ENCODE results near the gene CTSL. TPM values are rescaled to one million over a fixed set of nuclear protein-coding genes. Genes with fewer than 3 reads are reported as not detected.

CTSL gene
- total and polyA plus RNA-seq, 2 donors (not counting 1 experiment from before 2014, with no cell fraction given): 487 to 826 TPM

DNA sequence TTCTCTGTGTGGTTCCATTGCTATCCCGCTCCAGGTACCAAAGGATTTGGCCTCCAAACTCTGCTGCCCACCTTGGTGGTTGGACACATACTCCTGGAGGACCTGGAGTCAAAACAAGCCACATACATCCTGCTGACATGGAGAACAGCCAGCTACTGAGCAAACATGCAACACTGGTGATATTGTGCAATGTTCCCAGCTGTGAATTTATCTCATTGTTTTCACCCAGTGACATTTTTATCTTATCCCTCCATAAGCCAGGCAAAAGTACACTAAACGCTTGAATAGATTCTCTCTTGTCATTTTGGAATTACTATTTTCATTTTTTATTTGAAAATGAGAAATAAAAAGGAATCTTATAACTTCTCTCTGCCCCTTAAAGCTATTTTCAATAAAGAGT lies 11.1 kb upstream of the CTSL start:
- peaks cover 24% of the 10 kb centered on the region for H3K4me1 ChIP-seq (ENCODE audit: control insufficient read depth, extremely low read depth, insufficient read depth, low read length)
- no peak for TF ChIP-seq EZH2 (IDR thresholded peaks at IDR 0.05; ENCODE audit: low read length, missing control alignments)
- TF ChIP-seq, protein P1, sequence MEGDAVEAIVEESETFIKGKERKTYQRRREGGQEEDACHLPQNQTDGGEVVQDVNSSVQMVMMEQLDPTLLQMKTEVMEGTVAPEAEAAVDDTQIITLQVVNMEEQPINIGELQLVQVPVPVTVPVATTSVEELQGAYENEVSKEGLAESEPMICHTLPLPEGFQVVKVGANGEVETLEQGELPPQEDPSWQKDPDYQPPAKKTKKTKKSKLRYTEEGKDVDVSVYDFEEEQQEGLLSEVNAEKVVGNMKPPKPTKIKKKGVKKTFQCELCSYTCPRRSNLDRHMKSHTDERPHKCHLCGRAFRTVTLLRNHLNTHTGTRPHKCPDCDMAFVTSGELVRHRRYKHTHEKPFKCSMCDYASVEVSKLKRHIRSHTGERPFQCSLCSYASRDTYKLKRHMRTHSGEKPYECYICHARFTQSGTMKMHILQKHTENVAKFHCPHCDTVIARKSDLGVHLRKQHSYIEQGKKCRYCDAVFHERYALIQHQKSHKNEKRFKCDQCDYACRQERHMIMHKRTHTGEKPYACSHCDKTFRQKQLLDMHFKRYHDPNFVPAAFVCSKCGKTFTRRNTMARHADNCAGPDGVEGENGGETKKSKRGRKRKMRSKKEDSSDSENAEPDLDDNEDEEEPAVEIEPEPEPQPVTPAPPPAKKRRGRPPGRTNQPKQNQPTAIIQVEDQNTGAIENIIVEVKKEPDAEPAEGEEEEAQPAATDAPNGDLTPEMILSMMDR (conservative IDR thresholded peaks at IDR 0.05 in 1 of 2, IDR thresholded peaks at IDR 0.05 in 1 of 2; ENCODE audit: low read depth in 1 of 2, low read length in 2 of 2): no peak
- no peaks in the 10 kb centered on the region for H3K36me3 ChIP-seq (ENCODE audit: control insufficient read depth, insufficient read depth, low read length)
- DNase-seq (ENCODE audit: low read depth in 2 of 2): peak; percentile 79 to 93
- H3K79me2 ChIP-seq (ENCODE audit: control insufficient read depth, insufficient read depth, low read length): no peaks in the 10 kb centered on the region
- H3K9me3 ChIP-seq (ENCODE audit: control insufficient read depth, insufficient read depth, low read depth, low read length): no peaks in the 10 kb centered on the region
- no peak overlapping the region for H3K4me3 ChIP-seq (replicated peaks in 1 of 4; ENCODE audit: control extremely low read depth in 1 of 4, insufficient read depth in 1 of 4, low read depth in 3 of 4, low read length in 4 of 4)
- H4K20me1 ChIP-seq (ENCODE audit: control insufficient read depth, extremely low read depth, insufficient read depth, low read length): no peaks in the 10 kb centered on the region
- no peak overlapping the region for H3K9ac ChIP-seq (ENCODE audit: insufficient read depth, low read length)
- no peak overlapping the region for H3K4me2 ChIP-seq (ENCODE audit: extremely low read depth, insufficient read depth, low read length)
- peak overlapping the region; percentile 100 for H3K27ac ChIP-seq (ENCODE audit: insufficient read depth, low read length)
- H2AFZ ChIP-seq (ENCODE audit: low read length): no peak overlapping the region
- no peaks in the 10 kb centered on the region for H3K27me3 ChIP-seq (ENCODE audit: control insufficient read depth, insufficient read depth, low read length)

DNA sequence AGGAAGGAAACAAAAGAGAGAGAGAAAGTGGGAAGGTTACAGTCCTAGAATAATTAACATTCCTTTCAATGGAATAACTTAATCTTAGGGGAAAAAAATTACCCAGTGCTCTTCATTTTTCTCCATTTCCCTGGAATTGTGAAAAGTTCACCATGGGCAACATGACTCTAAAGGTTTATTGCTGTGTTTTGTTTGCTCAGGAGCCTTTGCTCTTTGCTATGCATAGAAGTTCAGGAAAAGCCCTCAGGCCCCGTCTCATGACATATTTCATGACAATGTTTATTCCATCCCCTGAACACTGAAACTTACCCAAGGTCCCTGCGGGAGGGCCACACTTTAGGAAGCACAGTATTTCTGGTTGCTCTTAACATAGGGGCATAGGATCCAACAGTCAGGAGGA lies 9.8 kb upstream of the CTSL start:
- H3K4me1 ChIP-seq (ENCODE audit: control insufficient read depth, extremely low read depth, insufficient read depth, low read length): peaks cover 24% of the 10 kb centered on the region
- H3K4me3 ChIP-seq (replicated peaks in 1 of 4; ENCODE audit: control extremely low read depth in 1 of 4, insufficient read depth in 1 of 4, low read depth in 3 of 4, low read length in 4 of 4): no peak overlapping the region
- no peaks in the 10 kb centered on the region for H4K20me1 ChIP-seq (ENCODE audit: control insufficient read depth, extremely low read depth, insufficient read depth, low read length)
- no peaks in the 10 kb centered on the region for H3K36me3 ChIP-seq (ENCODE audit: control insufficient read depth, insufficient read depth, low read length)
- no peak overlapping the region for H3K4me2 ChIP-seq (ENCODE audit: extremely low read depth, insufficient read depth, low read length)
- no peak overlapping the region for H3K9ac ChIP-seq (ENCODE audit: insufficient read depth, low read length)
- no peaks in the 10 kb centered on the region for H3K27me3 ChIP-seq (ENCODE audit: control insufficient read depth, insufficient read depth, low read length)
- peak in 1 of 2 donors; percentile 7 for DNase-seq (ENCODE audit: low read depth in 2 of 2)
- no peak for TF ChIP-seq EZH2 (IDR thresholded peaks at IDR 0.05; ENCODE audit: low read length, missing control alignments)
- no peaks in the 10 kb centered on the region for H3K79me2 ChIP-seq (ENCODE audit: control insufficient read depth, insufficient read depth, low read length)
- H2AFZ ChIP-seq (ENCODE audit: low read length): no peak overlapping the region
- no peaks in the 10 kb centered on the region for H3K9me3 ChIP-seq (ENCODE audit: control insufficient read depth, insufficient read depth, low read depth, low read length)
- peak overlapping the region; percentile 100 for H3K27ac ChIP-seq (ENCODE audit: insufficient read depth, low read length)

DNA sequence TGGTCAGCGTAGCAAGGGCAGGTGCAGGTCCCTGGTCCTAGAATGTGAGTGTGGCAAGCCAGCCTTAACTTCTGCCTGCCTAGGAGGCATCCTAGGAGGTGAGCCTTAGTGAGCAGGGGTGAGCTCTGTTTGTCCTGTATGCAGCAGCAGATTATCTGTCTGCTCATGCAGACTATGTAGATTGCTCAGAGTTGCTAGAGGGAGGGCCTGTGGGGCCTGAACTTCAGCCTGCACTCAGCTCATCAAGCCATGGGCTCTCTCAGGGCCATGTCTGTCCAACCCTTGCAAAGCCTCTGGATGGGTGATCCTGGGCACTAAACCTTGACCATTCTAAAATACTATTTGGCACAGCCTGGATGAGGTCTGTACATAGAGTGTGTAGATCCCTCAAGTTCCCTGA lies 8.5 kb upstream of the CTSL start:
- no peak overlapping the region for H2AFZ ChIP-seq (ENCODE audit: low read length)
- no peak overlapping the region for H3K4me2 ChIP-seq (ENCODE audit: extremely low read depth, insufficient read depth, low read length)
- no peaks in the 10 kb centered on the region for H4K20me1 ChIP-seq (ENCODE audit: control insufficient read depth, extremely low read depth, insufficient read depth, low read length)
- H3K9ac ChIP-seq (ENCODE audit: insufficient read depth, low read length): no peak overlapping the region
- TF ChIP-seq EZH2 (IDR thresholded peaks at IDR 0.05; ENCODE audit: low read length, missing control alignments): no peak
- TF ChIP-seq, protein P1 (conservative IDR thresholded peaks at IDR 0.05 in 1 of 2, IDR thresholded peaks at IDR 0.05 in 1 of 2; ENCODE audit: low read depth in 1 of 2, low read length in 2 of 2): no peak
- no peaks in the 10 kb centered on the region for H3K79me2 ChIP-seq (ENCODE audit: control insufficient read depth, insufficient read depth, low read length)
- no peaks in the 10 kb centered on the region for H3K9me3 ChIP-seq (ENCODE audit: control insufficient read depth, insufficient read depth, low read depth, low read length)
- DNase-seq (ENCODE audit: low read depth in 2 of 2): no peak
- H3K27me3 ChIP-seq (ENCODE audit: control insufficient read depth, insufficient read depth, low read length): no peaks in the 10 kb centered on the region
- peaks cover 15% of the 10 kb centered on the region for H3K4me1 ChIP-seq (ENCODE audit: control insufficient read depth, extremely low read depth, insufficient read depth, low read length)
- H3K27ac ChIP-seq (ENCODE audit: insufficient read depth, low read length): no peak overlapping the region
- no peaks in the 10 kb centered on the region for H3K36me3 ChIP-seq (ENCODE audit: control insufficient read depth, insufficient read depth, low read length)
- H3K4me3 ChIP-seq (replicated peaks in 1 of 4; ENCODE audit: control extremely low read depth in 1 of 4, insufficient read depth in 1 of 4, low read depth in 3 of 4, low read length in 4 of 4): no peak overlapping the region

All from fibroblast of lung (primary cell).